OCI-M2 (cell line): Measurements from ENCODE around the gene EED.

Experiments
- DNase-seq: peaks from one replicate; lab custom pipeline; 2025; ENCODE audit not compliant: unreplicated experiment; lab: John Stamatoyannopoulos, UW

The EED gene

GRCh38 chr11:86244522-86245368 lies at the start of gene EED:
TSS of gene EED (plus strand) at chr11:86244753. CDS start at chr11:86245230, 477 bp downstream.
- DNase-seq = peak; percentile 53

- no peak for DNase-seq
These were observed 49.6 kb upstream of the EED start for GRCh38 chr11:86194998-86195397.

- DNase-seq = no peak
These were observed 48.4 kb upstream of the EED start for GRCh38 chr11:86196085-86196696.

GRCh38 chr11:86196913-86197312 lies 47.6 kb upstream of the EED start:
- DNase-seq = no peak

GRCh38 chr11:86197448-86197847 lies 47.1 kb upstream of the EED start:
- DNase-seq = peak; percentile 20

- DNase-seq = no peak
These were observed 46.4 kb upstream of the EED start for GRCh38 chr11:86198139-86198538.

- no peak for DNase-seq
These were observed 45.2 kb upstream of the EED start for GRCh38 chr11:86199354-86199753.

- DNase-seq = no peak
These were observed 43.1 kb upstream of the EED start for GRCh38 chr11:86201371-86201884.

GRCh38 chr11:86202013-86202336 lies 42.6 kb upstream of the EED start:
- no peak for DNase-seq

GRCh38 chr11:86204356-86204755 lies 40.2 kb upstream of the EED start:
- no peak for DNase-seq

GRCh38 chr11:86205421-86206336 lies 38.9 kb upstream of the EED start:
- no peak for DNase-seq

- DNase-seq = no peak
These were observed 38.2 kb upstream of the EED start for GRCh38 chr11:86206337-86206695.

- no peak for DNase-seq
These were observed 37.1 kb upstream of the EED start for GRCh38 chr11:86207413-86207812.

GRCh38 chr11:86208572-86208971 lies 36.0 kb upstream of the EED start:
- DNase-seq = no peak

GRCh38 chr11:86209806-86210657 lies 34.5 kb upstream of the EED start:
- DNase-seq = no peak

GRCh38 chr11:86210898-86211297 lies 33.7 kb upstream of the EED start:
- no peak for DNase-seq

GRCh38 chr11:86211619-86212018 lies 32.9 kb upstream of the EED start:
- no peak for DNase-seq

GRCh38 chr11:86212019-86212611 lies 32.4 kb upstream of the EED start:
- no peak for DNase-seq

GRCh38 chr11:86214710-86215109 lies 29.8 kb upstream of the EED start:
- no peak for DNase-seq
